Activated T-cell treated with anti-CD3 and anti-CD28 coated beads, Interleukin-2, amount 50 U/mL, for 72 hours (primary cell): ENCODE results near the gene OR5K3. TPM values are rescaled to one million over a fixed set of nuclear protein-coding genes. Genes with fewer than 3 reads are reported as not detected.

Source experiments
- total RNA-seq, 2 donors: library from RNA; stranded (reverse); gene quantifications; one replicate each; pipeline ENCODE4 v1.2.3, GENCODE V29; 2022

The OR5K3 gene
- total RNA-seq, 2 donors from 2014 or later = not detected

Other genes with a start within 250 kb of the OR5K3 start
- not detected for gene OR5H14, start 243.2 kb upstream of the OR5K3 start, total RNA-seq
- not detected for gene OR5H15, start 224.0 kb upstream of the OR5K3 start, total RNA-seq
- not detected for gene OR5H6, start 126.4 kb upstream of the OR5K3 start, total RNA-seq
- gene OR5H2, start 108.2 kb upstream of the OR5K3 start, total RNA-seq = not detected
- gene OR5K4, start 36.8 kb upstream of the OR5K3 start, total RNA-seq = not detected
- not detected for gene OR5K1, start 72.5 kb downstream of the OR5K3 start, total RNA-seq
- gene OR5K2, start 107.0 kb downstream of the OR5K3 start, total RNA-seq = not detected
- gene CLDND1, start 132.2 kb downstream of the OR5K3 start, total RNA-seq = 100 to 1,000 TPM; 284 to 361 TPM
- gene GPR15, start 141.3 kb downstream of the OR5K3 start, total RNA-seq = 10 to 100 TPM in 1 of 2 donors, 1 to 10 TPM in 1; 4.6 to 24.0 TPM
- gene CPOX, start 202.9 kb downstream of the OR5K3 start, total RNA-seq = 10 to 100 TPM; 36.5 to 36.7 TPM